Sigmoid colon (tissue), 7 donors: ENCODE results near the gene U2SURP. TPM values are rescaled to one million over a fixed set of nuclear protein-coding genes. Genes with fewer than 3 reads are reported as not detected.

Experiments
- DNase-seq: peaks from one replicate; pipeline ENCODE4 v3.0.0-alpha.2; 2019
- H3K27ac ChIP-seq, 4 donors: fragments of 200-600 bp; sonication (generic); one replicate each; pipeline ENCODE4 v1.5.1; 2016 to 2019; ENCODE audit warnings: mild to moderate bottlenecking in 1 of 4
- H3K27me3 ChIP-seq, 3 donors: fragments of 200-600 bp; sonication (generic); one replicate each; pipeline ENCODE4 v1.5.1; 2019; ENCODE audit warnings: mild to moderate bottlenecking in 1 of 3
- H3K36me3 ChIP-seq, 4 donors: fragments of 200-600 bp; sonication (generic); one replicate each; pipeline ENCODE4 v1.5.1; 2016 to 2019
- H3K4me1 ChIP-seq, 4 donors: fragments of 200-600 bp; sonication (generic); one replicate each; pipeline ENCODE4 v1.5.1; 2017 to 2019
- H3K4me3 ChIP-seq, 4 donors: fragments of 200-600 bp; sonication (generic); one replicate each; pipeline ENCODE4 v1.5.1; 2017 to 2019; ENCODE audit warnings: mild to moderate bottlenecking in 2 of 4, moderate library complexity in 1 of 4
- H3K9me3 ChIP-seq, 4 donors: fragments of 200-600 bp in 3 of 4; sonication (generic) in 3 of 4; one replicate each; pipeline versions ENCODE4 v1.5.1 to v1.6.1; 2013 to 2019
- CTCF ChIP-seq, 4 experiments: fragments of 450-650 bp in 3 of 4; fragments of 200-600 bp in 1 of 4; IDR thresholded peaks; one replicate each; pipeline ENCODE4 v1.5.1; 2016 to 2019; ENCODE audit warnings: antibody characterized with exemption in 4 of 4, mild to moderate bottlenecking in 3 of 4, moderate library complexity in 2 of 4
- EP300 ChIP-seq, 4 donors: sonication (generic); formaldehyde crosslinking; IDR thresholded peaks; one replicate each; pipeline ENCODE4 v1.6.1; 2017; ENCODE audit warnings: antibody characterized with exemption in 4 of 4
- POLR2A ChIP-seq, 2 donors: fragments of 450-650 bp; IDR thresholded peaks; one replicate each; pipeline ENCODE4 v1.6.1; 2016; ENCODE audit warnings: antibody characterized with exemption in 2 of 2, mild to moderate bottlenecking in 2 of 2, moderate library complexity in 2 of 2
- POLR2AphosphoS5 ChIP-seq, 4 donors: sonication (generic); formaldehyde crosslinking; IDR thresholded peaks; one replicate each; pipeline ENCODE4 v1.6.1; 2017; ENCODE audit warnings: antibody characterized with exemption in 4 of 4
- WGBS, 2 donors: extraction: QIAGEN DNeasy Blood & Tissue Kit; methylation state at CpG; one replicate each; pipeline ENCODE4 v1.1.7; 2013; 5-methylcytosine and 5-hydroxymethylcytosine counted together
- intact Hi-C: fragments of 100-400 bp; cut with DNase I; formaldehyde crosslinking; loops from one replicate; pipeline ENCODE4 v1.15.1; 2023
- polyA plus RNA-seq, 3 donors: library from polyadenylated mRNA; stranded (reverse); fragments of 200-250 nt; gene quantifications; one replicate each; pipeline ENCODE4 v1.2.3, GENCODE V29; 2013
- total RNA-seq, 4 donors: library from RNA; depleted of rRNA; stranded (reverse); fragments of >200 nt; gene quantifications; one replicate each; pipeline ENCODE4 v1.1.0, GENCODE V29; 2016
- donor health status: healthy with polysubstance abuse.
- donor health status: Bipolar disorder and iron deficiency.
- donor health status: healthy.

Gene U2SURP
- total and polyA plus RNA-seq, 7 donors: 11.4 to 79.8 (median 66.8) TPM

GRCh38 chr3:143078883-143079282 is 77.5 kb downstream of the U2SURP start:
- H3K9me3 ChIP-seq: no peaks in the 10 kb centered on the region
- DNase-seq: no peak
- no peak overlapping the region for H3K27ac ChIP-seq
- intact Hi-C loops: no loop called here
- H3K36me3 ChIP-seq: no peaks in the 10 kb centered on the region
- 83 to 87% methylated on average over 4 of the region's 4 CpGs for WGBS, 2 donors
- H3K27me3 ChIP-seq: no peaks in the 10 kb centered on the region
- no peak overlapping the region for H3K4me3 ChIP-seq
- H3K4me1 ChIP-seq: no peaks in the 10 kb centered on the region
- TF ChIP-seq EP300 (IDR thresholded peaks at IDR 0.05) (no peak), CTCF (IDR thresholded peaks at IDR 0.05) (no peak)

- no peak for DNase-seq
- no peaks in the 10 kb centered on the region for H3K36me3 ChIP-seq
- H3K4me3 ChIP-seq: no peak overlapping the region
- H3K27ac ChIP-seq: no peak overlapping the region
- no peaks in the 10 kb centered on the region for H3K4me1 ChIP-seq
- no peaks in the 10 kb centered on the region for H3K9me3 ChIP-seq
- intact Hi-C loops: no loop called here
- TF ChIP-seq POLR2A (IDR thresholded peaks at IDR 0.05) (no peak), CTCF (IDR thresholded peaks at IDR 0.05) (no peak), EP300 (IDR thresholded peaks at IDR 0.05) (no peak), POLR2AphosphoS5 (IDR thresholded peaks at IDR 0.05) (no peak)
- WGBS, 2 donors: 88 to 89% methylated on average over 5 of the region's 5 CpGs
- H3K27me3 ChIP-seq: no peaks in the 10 kb centered on the region
These were observed 78.8 kb downstream of the U2SURP start for GRCh38 chr3:143080196-143080595.

- H3K27ac ChIP-seq: no peak overlapping the region
- no peaks in the 10 kb centered on the region for H3K9me3 ChIP-seq
- no peak overlapping the region for H3K4me3 ChIP-seq
- TF ChIP-seq POLR2A (IDR thresholded peaks at IDR 0.05): no peak
- TF ChIP-seq EP300 (IDR thresholded peaks at IDR 0.05): no peak
- TF ChIP-seq POLR2AphosphoS5 (IDR thresholded peaks at IDR 0.05): no peak
- no peak for TF ChIP-seq CTCF (IDR thresholded peaks at IDR 0.05)
- H3K27me3 ChIP-seq: no peaks in the 10 kb centered on the region
- no peaks in the 10 kb centered on the region for H3K4me1 ChIP-seq
- DNase-seq: no peak
- 88 to 90% methylated on average over 1 of the region's 1 CpG for WGBS, 2 donors
- H3K36me3 ChIP-seq: no peaks in the 10 kb centered on the region
- intact Hi-C loops: no loop called here
These were observed 80.0 kb downstream of the U2SURP start for GRCh38 chr3:143081365-143081764.

- no peak overlapping the region for H3K27ac ChIP-seq
- intact Hi-C loops: no loop called here
- no peak for TF ChIP-seq CTCF (IDR thresholded peaks at IDR 0.05)
- TF ChIP-seq EP300 (IDR thresholded peaks at IDR 0.05): no peak
- no peaks in the 10 kb centered on the region for H3K4me1 ChIP-seq
- no peak overlapping the region for H3K4me3 ChIP-seq
- no peaks in the 10 kb centered on the region for H3K27me3 ChIP-seq
- 78 to 82% methylated on average over 19 of the region's 19 CpGs for WGBS, 2 donors
- no peaks in the 10 kb centered on the region for H3K36me3 ChIP-seq
- H3K9me3 ChIP-seq: no peaks in the 10 kb centered on the region
- no peak for DNase-seq
These were observed 80.7 kb downstream of the U2SURP start for GRCh38 chr3:143081844-143082778.

GRCh38 chr3:143083781-143084180 is 82.4 kb downstream of the U2SURP start:
- H3K27me3 ChIP-seq: no peaks in the 10 kb centered on the region
- 87 to 88% methylated on average over 3 of the region's 3 CpGs for WGBS, 2 donors
- DNase-seq: no peak

More at GRCh38 chr3:143083781-143084180, 82.4 kb downstream of the U2SURP start:
- H3K36me3 ChIP-seq: no peaks in the 10 kb centered on the region
- no peak overlapping the region for H3K27ac ChIP-seq
- no peaks in the 10 kb centered on the region for H3K4me1 ChIP-seq
- intact Hi-C loops: no loop called here
- no peaks in the 10 kb centered on the region for H3K9me3 ChIP-seq
- TF ChIP-seq CTCF (IDR thresholded peaks at IDR 0.05) (no peak), EP300 (IDR thresholded peaks at IDR 0.05) (no peak), POLR2A (IDR thresholded peaks at IDR 0.05) (no peak), POLR2AphosphoS5 (IDR thresholded peaks at IDR 0.05) (no peak)
- no peak overlapping the region for H3K4me3 ChIP-seq
